Stimulated activated CD4-positive, alpha-beta T cell treated with anti-CD3 and anti-CD28 coated beads, TNF-alpha, amount 100 ng/mL, for 24 hours (primary cell): Measurements from ENCODE around the gene TLR10.
A peak's percentile ranks its signal among the peaks of the same experiment; 100 is the strongest.

ENCODE experiments used
- DNase-seq, 3 experiments: peaks; one replicate each; pipeline ENCODE4 v3.0.0-alpha.2; 2020; ENCODE audit warnings: low read depth in 3 of 3

The TLR10 gene

DNA sequence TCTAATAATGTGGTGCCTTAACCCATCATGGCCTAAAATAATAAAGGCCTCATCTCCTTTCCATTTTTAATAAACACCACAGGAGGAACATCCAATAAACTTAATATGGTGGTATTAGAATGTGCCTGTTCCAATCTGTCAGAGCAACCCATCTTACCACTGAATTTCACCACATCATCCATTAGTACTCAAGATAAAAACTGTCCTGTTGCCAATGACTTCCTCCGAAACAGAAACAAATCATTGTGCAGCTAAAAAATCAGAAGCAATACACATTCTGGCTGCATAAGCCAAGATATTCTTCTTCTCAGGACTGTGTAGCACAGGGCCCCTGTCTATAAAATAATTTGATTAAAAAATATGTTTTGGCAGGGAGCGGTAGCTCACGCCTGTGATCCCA lies 18.5 kb downstream of the TLR10 start:
- no peak for DNase-seq

DNA sequence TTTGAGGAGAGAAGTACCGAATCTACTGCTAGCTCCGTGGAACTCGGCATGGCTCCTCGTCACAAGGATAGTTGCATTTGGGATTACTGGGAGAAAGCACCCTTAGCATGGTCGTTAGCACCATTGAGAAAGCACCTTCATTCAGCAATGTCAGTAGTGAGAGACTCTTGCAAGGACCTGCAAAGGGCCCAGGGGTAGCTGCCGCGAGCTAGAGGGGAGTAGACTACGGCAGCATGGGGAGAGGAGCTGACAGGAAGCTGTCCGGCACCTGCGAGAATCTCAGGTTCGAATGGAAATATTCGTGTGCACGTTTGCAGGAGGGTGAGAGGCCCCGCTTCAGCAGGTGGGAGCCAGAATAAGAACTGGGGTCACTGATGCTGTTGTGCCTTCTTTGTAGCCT lies 20.2 kb downstream of the TLR10 start:
- no peak for DNase-seq

DNA sequence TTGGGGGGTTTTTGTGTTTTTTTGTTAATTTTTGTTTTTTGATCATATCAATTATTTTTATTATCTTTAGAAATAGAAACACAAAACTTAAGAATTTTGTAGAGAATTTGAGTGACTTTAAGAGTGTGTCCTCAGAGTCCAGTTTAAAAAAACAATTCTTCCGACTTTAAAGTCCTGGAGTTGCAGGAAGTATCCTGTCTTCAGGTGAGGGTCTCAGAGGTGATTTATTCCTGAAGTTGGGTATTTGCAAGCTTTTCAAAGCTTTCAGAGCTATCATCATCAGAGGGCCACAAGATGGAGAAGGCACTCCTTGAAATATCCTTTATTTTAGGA lies 23.0 kb downstream of the TLR10 start:
- DNase-seq: no peak

DNA sequence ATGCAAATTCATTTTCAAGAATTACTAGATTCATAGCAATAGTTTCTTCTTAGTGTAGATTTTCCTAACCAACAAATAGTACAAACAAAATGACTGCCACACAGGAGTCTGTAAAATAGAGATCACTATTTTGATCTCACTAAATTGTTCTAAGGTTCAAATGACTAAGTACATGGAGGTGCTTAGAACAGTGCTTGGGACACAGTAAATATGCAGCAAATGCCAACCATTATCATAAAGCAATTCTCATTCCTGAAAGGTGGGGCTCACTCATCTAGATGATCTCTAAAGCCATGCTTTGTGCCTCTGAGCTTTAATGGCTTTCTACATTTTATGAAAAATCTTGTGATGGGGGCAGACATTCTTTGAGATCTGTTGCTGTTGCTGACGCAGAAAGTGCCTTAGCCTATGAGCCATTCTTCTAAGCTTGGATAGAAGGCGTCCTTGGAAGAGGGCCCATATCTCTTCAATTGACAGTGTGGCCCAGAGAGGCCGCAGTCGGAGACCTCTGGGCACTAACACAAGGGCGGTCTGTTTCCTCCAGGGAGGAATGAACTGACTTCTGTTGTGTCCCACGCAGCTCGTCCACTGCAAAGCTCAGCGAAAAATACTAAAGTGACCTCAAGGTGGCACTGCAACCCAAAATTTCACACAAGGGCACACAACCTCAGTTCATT lies 23.5 kb downstream of the TLR10 start:
- peak; percentile 42 to 55 (median 48) for DNase-seq

DNA sequence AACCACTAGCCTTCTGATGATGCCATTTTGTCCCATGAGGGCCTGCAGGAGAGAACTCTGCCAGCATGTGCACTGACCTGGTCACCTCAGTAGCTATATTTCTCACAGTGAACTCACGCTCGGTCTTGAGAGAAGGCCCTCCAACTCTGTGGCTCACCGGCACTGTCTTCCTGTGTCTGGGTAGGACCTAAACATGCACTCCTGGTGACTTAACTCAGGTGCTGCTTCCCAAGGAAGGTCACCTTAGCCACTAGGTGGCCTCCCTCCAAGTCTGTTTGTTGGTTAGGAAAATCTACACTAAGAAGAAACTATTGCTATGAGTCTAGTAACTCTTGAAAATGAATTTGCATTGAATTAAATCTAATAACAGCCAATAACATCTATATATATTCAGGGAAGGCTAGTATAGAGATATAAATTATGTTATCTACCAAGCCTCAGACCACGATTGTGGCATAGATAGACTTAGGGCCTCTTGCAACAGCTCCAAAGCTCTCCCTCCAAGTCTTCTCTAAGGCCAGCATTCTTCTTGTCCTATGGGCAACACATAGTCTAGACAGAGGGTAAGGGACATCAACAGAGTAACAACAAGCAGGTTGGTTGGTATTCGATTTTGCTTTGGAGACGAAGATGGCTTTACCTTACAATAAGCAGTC lies 24.7 kb downstream of the TLR10 start:
- no peak for DNase-seq

DNA sequence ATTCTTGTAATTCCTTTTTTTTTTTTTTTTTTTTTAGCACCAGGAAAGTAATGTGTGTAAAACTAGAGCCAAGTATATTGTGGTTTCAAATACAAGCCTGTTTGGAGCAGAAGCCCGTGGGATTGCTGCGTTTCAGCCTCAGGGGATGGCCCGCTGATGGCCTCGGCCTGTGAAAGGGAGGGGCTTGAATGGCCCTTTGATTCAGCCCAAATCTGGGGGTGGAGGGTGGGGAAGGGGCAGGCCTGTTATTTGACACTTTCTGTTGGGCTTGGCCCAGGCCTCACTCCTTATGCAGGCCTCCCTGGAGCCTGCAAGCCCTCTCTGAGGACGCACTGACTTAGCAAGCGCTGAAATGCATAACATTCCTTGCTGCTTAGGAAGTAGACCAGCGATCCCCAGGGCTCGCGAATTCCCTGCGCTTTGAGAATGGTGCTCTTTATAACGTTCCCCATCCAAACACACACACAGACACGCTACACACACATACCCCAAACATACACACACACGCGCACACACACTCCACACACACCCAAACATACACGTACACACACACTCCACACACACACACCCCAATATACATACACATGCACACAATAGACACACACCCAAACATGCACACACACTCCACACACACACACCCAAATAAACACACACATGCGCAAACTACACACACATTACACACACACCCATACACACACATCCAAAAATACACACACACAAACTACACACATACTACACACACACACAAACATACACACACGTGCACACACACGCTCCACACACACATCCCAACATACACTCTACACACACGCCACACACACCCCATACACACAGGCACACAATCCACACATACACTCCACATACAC lies 29.6 kb downstream of the TLR10 start:
- DNase-seq: no peak

DNA sequence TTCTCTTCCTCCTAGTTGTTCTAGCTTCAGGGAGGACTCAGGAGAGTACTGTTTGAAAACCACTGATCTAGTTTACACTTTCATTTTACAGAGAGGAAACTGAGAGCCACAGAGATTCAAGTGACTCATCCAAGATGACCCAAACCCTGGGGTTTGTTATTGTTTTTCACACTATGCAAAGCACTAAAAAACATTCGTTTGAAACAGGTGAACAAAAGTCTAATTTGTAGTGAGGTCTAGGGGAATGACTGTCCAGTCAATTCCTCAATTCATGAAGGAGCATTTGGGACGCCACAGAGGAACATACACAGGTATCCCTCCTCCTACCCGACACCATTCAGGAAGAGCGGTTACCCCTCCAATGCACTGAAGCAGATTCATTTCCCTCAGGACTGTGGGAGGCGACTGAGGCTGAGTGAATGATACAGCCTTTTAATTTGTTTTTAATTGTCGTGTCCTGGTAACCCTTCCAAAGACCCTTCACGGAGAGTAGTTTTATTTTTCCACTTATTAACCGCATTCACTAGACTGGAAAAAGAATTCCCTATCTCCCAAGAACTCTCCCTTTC lies 30.3 kb downstream of the TLR10 start:
- DNase-seq: no peak

DNA sequence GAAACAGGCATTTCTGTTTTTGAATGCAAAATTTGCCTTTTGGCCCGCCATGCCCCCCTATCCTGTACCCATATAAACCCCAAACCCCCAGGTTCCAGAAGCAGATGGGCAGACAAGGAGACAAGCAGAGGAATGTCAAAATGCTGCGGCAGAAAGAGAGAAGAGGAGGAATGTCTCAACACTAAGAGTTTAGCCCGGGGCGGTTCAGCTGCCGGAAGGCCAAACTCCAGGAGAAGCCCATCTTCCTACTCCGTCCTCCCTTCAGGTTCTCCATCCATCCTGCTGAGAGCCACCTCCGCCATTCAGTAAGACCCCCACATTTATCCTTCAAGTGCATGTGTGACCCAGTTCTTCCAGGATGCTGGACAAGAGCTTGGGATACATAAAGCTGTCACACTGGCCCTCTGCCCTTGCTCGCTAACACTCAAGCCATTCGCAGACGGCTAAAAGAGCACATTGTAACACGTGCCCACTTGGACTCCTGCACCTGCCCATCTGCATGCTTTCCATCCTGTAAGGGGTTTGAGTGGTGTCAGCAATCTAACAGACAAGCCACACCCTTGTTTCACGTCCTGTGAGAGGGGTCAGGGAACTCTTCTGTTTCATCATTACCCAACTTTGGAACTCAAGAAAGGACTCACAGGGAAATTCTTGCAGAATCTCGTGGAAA lies 31.3 kb downstream of the TLR10 start:
- DNase-seq: no peak

DNA sequence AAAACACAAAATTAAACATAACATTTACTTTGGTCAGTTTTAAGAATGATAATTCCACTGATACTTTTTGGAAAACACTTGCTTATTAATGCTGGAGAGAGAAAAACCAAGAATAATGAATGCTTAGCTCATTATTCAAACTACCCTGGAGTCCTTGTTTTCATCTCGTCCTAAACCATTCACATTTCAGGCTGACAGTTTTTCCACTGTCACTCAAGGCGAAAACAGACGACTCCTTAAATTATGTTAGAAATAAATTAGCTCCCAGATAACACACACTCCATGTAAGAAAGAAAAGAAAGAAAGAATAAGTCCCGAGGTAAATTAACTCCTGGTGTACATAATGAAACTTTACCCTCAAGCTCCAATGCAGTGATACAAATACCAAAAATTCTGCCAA lies 33.5 kb downstream of the TLR10 start:
- DNase-seq: no peak

DNA sequence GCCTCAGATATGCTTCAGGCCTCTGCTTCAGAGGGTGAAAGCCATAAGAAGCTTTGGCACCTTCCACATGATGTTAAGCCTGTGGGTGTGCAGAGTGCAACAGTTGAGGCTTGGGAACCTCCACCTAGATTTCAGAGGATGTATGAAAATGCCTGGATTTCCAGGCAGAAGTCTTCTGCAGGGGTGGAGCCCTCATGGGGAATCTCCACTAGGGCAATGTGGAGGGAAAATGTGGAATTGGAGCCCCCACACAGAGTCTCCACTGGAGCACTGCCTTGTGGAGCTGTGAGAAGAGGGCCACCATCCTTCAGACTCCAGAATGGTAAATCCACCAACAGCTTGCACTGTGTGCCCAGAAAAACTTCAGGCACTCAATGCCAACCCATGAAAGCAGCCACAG lies 35.2 kb downstream of the TLR10 start:
- DNase-seq: no peak

DNA sequence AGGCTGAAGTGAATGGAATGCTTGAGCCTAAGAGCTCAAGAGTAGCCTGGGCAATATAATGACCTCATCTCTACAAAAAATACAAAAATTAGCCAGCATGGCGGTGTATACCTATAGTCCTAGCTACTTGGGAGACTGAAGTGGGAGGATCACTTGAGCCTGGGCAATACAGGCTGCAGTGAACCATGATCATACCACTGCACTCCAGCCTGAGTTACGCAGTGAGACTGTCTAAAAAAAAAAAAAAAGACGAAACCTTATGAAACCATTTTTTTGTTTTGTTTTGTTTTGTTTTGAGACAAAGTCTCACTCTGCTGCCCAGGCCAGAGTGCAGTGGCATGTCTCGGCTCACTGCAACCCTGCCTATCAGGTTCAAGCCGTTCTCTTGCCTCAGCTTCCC lies 36.9 kb downstream of the TLR10 start:
- no peak for DNase-seq

DNA sequence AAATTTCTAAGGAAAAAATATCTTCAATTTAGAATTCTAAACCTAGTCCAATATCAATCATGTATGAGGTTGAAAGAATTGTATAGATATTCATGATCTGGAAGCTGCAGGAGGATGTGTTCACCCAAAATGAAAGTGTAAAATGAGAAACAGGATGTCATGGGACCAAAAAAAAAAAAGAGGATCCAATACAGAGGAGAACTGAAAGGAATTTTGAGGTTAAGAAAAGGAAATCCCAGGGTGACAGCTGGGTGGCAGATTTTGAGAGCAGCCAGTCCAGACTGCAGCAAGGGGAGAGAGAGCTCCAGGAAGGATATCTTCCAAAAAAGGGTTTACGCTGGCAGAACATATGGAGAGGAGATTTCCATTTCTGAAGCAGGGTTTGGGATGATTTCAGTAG lies 38.9 kb downstream of the TLR10 start:
- no peak for DNase-seq

DNA sequence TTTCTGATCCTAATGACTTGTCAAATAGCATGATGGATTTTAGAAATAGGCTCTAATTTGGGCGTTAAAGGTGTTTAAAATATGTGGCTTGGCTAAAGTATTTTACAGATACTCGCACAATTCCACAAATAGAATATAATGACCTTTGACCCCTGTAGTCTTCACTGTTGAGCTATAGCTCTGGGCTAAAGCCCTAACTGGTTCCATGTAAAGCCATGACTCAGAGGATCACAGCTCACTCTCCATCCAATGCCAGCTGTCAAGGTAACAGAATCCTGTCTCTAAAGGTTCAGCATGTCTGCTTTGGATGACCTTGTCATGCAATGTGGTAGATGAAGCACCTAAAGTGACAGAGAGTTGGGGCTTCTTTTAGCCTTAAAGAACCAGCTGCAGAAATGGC lies 42.5 kb downstream of the TLR10 start:
- DNase-seq: no peak

DNA sequence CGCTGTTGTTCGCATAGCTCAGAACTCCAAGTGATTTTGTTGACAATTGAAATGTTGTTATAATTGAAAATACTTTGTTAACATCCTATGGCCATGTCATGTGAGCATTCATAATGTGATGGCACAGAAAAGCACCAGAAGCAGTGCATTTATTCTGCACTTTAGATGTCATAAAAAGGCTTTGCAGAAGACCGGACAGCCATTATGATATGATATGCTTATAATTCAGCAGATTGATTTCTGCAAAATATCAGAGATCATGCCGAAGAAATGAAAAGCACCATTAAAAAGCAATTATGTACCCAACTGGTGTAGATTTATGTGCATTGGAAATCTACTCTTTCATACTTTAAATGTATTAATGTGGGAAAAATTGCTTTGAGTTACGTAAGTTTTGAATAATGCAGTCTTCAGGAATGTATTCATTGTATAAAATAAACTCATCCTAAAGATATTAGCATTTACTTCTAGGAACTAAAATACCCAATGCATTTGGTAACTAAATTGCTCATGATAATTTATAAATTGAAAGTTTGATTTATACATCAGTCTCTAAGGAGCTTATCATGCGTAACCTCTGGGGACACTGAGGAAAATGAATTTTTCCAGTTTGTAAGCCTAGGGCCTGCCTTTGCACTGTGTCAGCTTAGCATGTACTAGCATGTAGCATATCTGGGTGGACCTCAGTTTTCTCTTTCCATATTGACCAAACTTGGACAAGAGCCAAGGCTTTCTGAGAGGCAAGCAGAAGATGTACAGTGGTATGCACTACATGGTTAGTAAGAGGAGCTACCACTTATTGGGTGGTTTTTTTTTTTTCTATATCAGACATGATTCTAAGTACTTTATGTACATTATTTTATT lies 43.6 kb downstream of the TLR10 start:
- DNase-seq: no peak

DNA sequence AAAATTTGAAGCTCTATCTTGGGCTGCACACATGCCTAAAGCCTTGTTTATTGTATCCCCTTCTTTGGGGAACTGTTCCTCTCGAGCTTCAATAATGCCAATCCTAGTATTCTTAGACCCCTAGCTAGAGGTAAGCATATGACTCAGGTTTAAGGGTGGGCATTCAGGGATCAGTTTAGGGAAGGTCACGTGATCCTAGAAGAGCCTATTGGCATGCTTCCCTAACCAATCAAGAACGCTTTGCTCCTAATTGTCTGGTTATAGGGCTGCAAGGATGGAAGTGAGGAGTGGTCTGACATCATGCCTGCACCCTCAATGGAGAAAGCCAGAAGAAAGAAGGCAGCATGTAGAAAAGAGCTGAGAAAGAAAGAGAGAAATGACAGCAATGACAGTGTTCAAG lies 46.9 kb downstream of the TLR10 start:
- DNase-seq: no peak

DNA sequence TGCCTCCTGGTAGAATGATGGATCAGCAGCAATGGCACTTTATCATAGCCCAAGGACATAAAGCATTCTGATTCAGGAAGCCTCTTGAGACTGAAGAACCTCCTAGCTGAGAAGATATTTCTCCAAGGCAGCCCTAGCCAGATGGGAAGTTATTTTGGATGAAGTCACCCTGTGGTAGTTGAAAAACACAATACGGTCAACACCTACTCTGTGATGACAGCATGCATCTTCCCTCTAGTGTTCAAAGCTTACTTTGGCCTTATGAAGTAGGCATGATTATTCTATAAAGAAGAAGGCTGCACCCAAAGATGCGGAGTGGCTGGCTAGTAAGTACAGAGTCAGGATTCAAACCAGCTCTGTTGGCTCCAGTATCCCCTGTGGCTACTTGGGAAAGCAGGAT lies 47.9 kb downstream of the TLR10 start:
- DNase-seq: no peak

DNA sequence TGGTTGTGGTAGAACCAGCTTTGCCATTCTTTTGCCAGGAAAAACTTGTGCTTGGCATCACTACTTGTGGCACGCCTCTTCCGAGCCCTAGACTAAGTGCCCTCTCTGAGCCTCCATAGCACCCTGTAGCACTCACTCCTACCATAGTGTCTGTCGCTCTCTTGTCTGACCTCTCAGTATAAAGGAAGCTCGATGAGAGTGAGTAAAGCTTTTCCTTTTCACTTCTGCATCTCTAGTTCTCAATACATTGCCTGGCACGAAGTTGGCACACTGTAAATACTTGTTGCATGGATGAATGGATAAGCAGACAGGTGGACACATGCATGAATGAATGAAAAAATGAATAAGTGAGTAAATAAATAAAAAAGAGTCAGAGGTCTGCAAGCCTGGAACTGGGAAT lies 48.3 kb downstream of the TLR10 start:
- no peak for DNase-seq

DNA sequence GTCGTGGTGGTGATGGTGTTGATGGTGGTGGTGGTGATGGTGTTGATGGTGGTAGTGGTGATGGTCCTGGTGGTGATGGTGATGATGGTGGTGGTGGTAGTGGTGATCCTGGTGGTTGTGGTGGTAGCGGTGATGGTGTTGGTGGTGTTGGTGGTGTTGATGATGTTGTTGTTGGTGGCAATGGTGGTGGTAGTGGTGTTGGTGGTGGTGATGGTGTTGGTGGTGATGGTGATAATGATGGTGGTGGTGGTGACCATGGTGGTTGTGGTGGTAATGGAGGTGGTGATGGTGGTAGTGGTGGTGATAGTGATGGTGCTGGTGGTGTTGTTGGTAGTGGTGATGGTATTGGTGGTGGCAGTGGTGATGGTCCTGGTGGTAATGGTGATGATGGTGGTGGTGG lies 49.1 kb downstream of the TLR10 start:
- DNase-seq: no peak

DNA sequence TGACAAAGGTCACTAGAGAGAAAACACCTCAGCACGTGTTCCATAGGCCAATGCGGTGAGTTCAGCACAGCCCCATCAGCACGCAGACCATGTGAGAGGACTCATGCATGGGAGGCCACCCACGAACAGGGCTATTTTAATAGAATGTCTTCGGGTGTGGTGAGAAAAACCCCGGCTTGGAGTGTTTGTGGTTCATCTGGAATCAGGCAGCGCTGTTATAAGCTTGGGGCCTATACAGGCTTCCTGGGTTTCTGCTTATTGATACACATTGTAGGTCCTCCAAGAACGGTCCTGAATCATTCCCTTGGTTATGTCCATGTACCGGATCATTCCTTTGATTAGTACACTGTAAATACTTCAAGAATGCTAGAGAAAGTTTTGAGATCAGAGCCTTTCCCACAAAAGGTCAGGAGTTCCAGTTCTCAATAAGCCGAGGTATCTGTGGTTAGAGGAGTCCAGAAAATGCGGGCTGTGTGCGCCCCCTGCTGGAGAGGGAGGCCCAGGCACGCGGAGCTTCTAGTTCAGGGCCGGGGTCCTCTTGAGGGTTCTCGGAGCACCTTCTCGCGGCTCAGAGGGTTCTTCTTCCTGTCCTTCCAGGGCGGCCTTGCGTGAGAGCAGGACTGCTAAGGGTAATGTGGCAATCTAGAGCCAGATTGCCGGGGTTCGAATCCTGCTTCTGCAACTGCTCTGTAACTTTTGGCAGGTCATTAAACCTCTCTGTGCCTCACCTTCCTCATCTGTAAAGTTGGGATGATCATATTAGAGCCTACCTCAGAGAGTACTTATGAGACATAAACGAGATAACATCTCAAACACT lies 51.8 kb downstream of the TLR10 start:
- DNase-seq: peak; percentile 75 to 85 (median 79)

DNA sequence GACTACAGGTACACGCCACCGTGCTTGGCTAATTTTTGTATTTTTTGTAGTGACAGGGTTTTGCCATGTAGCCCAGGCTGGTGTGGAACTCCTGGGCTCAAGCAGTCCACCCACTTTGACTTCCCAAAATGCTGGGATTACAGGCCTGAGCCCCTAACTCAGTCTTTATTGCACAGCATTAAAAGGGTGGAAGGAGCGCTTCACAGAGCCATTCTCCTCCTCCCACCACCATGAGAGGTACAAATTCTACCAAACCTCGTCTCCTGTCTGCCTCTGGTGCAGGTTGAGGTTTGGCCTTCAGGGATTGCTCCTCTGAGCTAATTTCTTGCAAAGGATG lies 52.3 kb downstream of the TLR10 start:
- no peak for DNase-seq
